Right lobe of liver (tissue), 4 donors: ENCODE measurements around the gene UGT1A9.

Experiments
- POLR2A ChIP-seq: fragments of 450-650 bp; IDR thresholded peaks from one replicate; pipeline ENCODE4 v1.6.1; 2017; ENCODE audit warnings: antibody characterized with exemption, mild to moderate bottlenecking
- TF ChIP-seq, protein P1 (sequence below), 4 donors: fragments of 200-600 bp in 3 of 4; fragments of 450-650 bp in 1 of 4; IDR thresholded peaks; one replicate each; pipeline versions ENCODE4 v1.5.1 to v1.8.0; 2016 to 2022; ENCODE audit warnings: antibody characterized with exemption in 4 of 4, mild to moderate bottlenecking in 2 of 4
- donor health status: DM: no; HTN: no; CAD: no.
- donor health status: DM: no; HTN: no; CAD: no.
- donor health status: DM: no; HTN: yes; CAD: no.

- TF ChIP-seq, protein P1, sequence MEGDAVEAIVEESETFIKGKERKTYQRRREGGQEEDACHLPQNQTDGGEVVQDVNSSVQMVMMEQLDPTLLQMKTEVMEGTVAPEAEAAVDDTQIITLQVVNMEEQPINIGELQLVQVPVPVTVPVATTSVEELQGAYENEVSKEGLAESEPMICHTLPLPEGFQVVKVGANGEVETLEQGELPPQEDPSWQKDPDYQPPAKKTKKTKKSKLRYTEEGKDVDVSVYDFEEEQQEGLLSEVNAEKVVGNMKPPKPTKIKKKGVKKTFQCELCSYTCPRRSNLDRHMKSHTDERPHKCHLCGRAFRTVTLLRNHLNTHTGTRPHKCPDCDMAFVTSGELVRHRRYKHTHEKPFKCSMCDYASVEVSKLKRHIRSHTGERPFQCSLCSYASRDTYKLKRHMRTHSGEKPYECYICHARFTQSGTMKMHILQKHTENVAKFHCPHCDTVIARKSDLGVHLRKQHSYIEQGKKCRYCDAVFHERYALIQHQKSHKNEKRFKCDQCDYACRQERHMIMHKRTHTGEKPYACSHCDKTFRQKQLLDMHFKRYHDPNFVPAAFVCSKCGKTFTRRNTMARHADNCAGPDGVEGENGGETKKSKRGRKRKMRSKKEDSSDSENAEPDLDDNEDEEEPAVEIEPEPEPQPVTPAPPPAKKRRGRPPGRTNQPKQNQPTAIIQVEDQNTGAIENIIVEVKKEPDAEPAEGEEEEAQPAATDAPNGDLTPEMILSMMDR (IDR thresholded peaks at IDR 0.05): no peak
- TF ChIP-seq POLR2A: no peak
These were observed 75.0 kb downstream of the UGT1A9 start for GRCh38 chr2:233746475-233747282.
